SK-N-SH treated with all-trans-retinoic acid at 6 μM for 48 hours (cell line): Measurements from ENCODE around the gene OR6B3.

ENCODE experiments used
- ATAC-seq: fragments of 200-7000 bp; cut with Tn5 transposase; 3 replicates; pipeline ENCODE4 v1.9.1; 2020; ENCODE audit warnings: mild to moderate bottlenecking, moderate library complexity
- ARNTL ChIP-seq: fragments of 450-650 bp; formaldehyde crosslinking; IDR thresholded peaks from 2 replicates; pipeline ENCODE4 v1.5.0; 2020; ENCODE audit warnings: low read depth, mild to moderate bottlenecking, moderate library complexity, borderline replicate concordance
- CREB5 ChIP-seq: fragments of 250-450 bp; sonication (Bioruptor Pico); IDR thresholded peaks from 2 replicates; pipeline ENCODE4 v1.5.1; 2020; ENCODE audit warnings: low read depth, mild to moderate bottlenecking, moderate library complexity
- CSDC2 ChIP-seq: fragments of 250-450 bp; sonication (Bioruptor Pico); IDR thresholded peaks from 2 replicates; pipeline ENCODE4 v1.5.0; 2020; ENCODE audit warnings: mild to moderate bottlenecking, moderate library complexity
- CSRNP3 ChIP-seq: fragments of 250-450 bp; sonication (Bioruptor Pico); IDR thresholded peaks from 2 replicates; pipeline ENCODE4 v1.5.1; 2021; ENCODE audit warnings: mild to moderate bottlenecking, moderate library complexity
- GLIS3 ChIP-seq: fragments of 250-450 bp; sonication (Bioruptor Pico); IDR thresholded peaks from 2 replicates; pipeline ENCODE4 v1.5.0; 2020; ENCODE audit warnings: mild to moderate bottlenecking, moderate library complexity
- ISL1 ChIP-seq: fragments of 250-450 bp; sonication (Bioruptor Pico); IDR thresholded peaks from 2 replicates; pipeline ENCODE4 v2.1.2; 2022; ENCODE audit warnings: mild to moderate bottlenecking, moderate library complexity
- PATZ1 ChIP-seq: fragments of 250-450 bp; sonication (Bioruptor Pico); IDR thresholded peaks from 2 replicates; pipeline ENCODE4 v1.8.0; 2020; ENCODE audit warnings: mild to moderate bottlenecking, moderate library complexity, borderline replicate concordance
- POU6F1 ChIP-seq: fragments of 250-450 bp; sonication (Bioruptor Pico); IDR thresholded peaks from 2 replicates; pipeline ENCODE4 v1.8.0; 2021; ENCODE audit warnings: low read depth, mild to moderate bottlenecking, moderate library complexity, borderline replicate concordance
- PPARA ChIP-seq: fragments of 250-450 bp; sonication (Bioruptor Pico); IDR thresholded peaks from 2 replicates; pipeline ENCODE4 v1.5.0; 2020; ENCODE audit warnings: mild to moderate bottlenecking, borderline replicate concordance
- RARB ChIP-seq: fragments of 250-450 bp; sonication (Bioruptor Pico); IDR thresholded peaks from 2 replicates; pipeline ENCODE4 v1.8.0; 2021; ENCODE audit warnings: mild to moderate bottlenecking, moderate library complexity
- TCF4 ChIP-seq: fragments of 250-450 bp; sonication (Bioruptor Pico); IDR thresholded peaks from 2 replicates; pipeline ENCODE4 v1.8.0; 2021; ENCODE audit warnings: mild to moderate bottlenecking, moderate library complexity, borderline replicate concordance
- TSHZ2 ChIP-seq: fragments of 250-450 bp; sonication (Bioruptor Pico); IDR thresholded peaks from 2 replicates; pipeline ENCODE4 v1.5.0; 2020; ENCODE audit warnings: mild to moderate bottlenecking, moderate library complexity
- ZFP3 ChIP-seq: fragments of 250-450 bp; sonication (Bioruptor Pico); IDR thresholded peaks from 2 replicates; pipeline ENCODE4 v1.5.0; 2020; ENCODE audit warnings: mild to moderate bottlenecking, moderate library complexity
- ZFP30 ChIP-seq: fragments of 450-650 bp; formaldehyde crosslinking; IDR thresholded peaks from 2 replicates; pipeline ENCODE4 v1.5.0; 2022; ENCODE audit warnings: mild to moderate bottlenecking, moderate library complexity
- ZNF565 ChIP-seq: fragments of 450-650 bp; formaldehyde crosslinking; conservative IDR thresholded peaks from 2 replicates; pipeline ENCODE4 v1.5.0; 2020; ENCODE audit warnings: low read depth, mild to moderate bottlenecking, moderate library complexity
- ZNF70 ChIP-seq: fragments of 450-650 bp; formaldehyde crosslinking; IDR thresholded peaks from 2 replicates; pipeline ENCODE4 v1.5.0; 2020; ENCODE audit warnings: mild to moderate bottlenecking, moderate library complexity
- ZNF8 ChIP-seq: fragments of 450-650 bp; formaldehyde crosslinking; IDR thresholded peaks from 2 replicates; pipeline ENCODE4 v1.5.0; 2020; ENCODE audit warnings: mild to moderate bottlenecking, moderate library complexity

Gene OR6B3

GRCh38 chr2:240089306-240089705, 36.0 kb upstream of the OR6B3 start (continued):
- TF ChIP-seq PATZ1 (CRISPR knock-in tag) = no peak
- TF ChIP-seq PPARA = no peak
- TF ChIP-seq CSDC2 (CRISPR knock-in tag) = no peak
- TF ChIP-seq ZNF8 (CRISPR knock-in tag) = no peak
- no peak for TF ChIP-seq ZNF565 (CRISPR knock-in tag)
- TF ChIP-seq ARNTL (CRISPR knock-in tag) = no peak
- TF ChIP-seq, all 23 proteins: peak for 0

GRCh38 chr2:240086563-240086962, 33.2 kb upstream of the OR6B3 start:
- no peak for TF ChIP-seq RARB (CRISPR knock-in tag)
- no peak for TF ChIP-seq ZNF70 (CRISPR knock-in tag)
- TF ChIP-seq ZFP30 = peak; percentile 93
- ATAC-seq = no peak

GRCh38 chr2:240078631-240079030, 25.3 kb upstream of the OR6B3 start:
- TF ChIP-seq RARB (CRISPR knock-in tag) = no peak
- TF ChIP-seq GLIS3 (CRISPR knock-in tag) = no peak
- TF ChIP-seq CREB5 (CRISPR knock-in tag) = no peak
- TF ChIP-seq PATZ1 (CRISPR knock-in tag) = no peak
- no peak for TF ChIP-seq ISL1 (CRISPR knock-in tag)
- no peak for TF ChIP-seq CSRNP3 (CRISPR knock-in tag)
- no peak for TF ChIP-seq TCF4 (CRISPR knock-in tag)
- TF ChIP-seq ZFP3 (CRISPR knock-in tag) = no peak
- no peak for TF ChIP-seq TSHZ2 (CRISPR knock-in tag)
- no peak for TF ChIP-seq POU6F1 (CRISPR knock-in tag)
- no peak for ATAC-seq

- TF ChIP-seq GLIS3 (CRISPR knock-in tag) = no peak
- TF ChIP-seq ZFP30 = peak; percentile 96
- ATAC-seq = no peak
Observed at GRCh38 chr2:240077442-240077841, 24.1 kb upstream of the OR6B3 start.
